ENCODE results near the gene DCP1A. TPM values are rescaled to one million over a fixed set of nuclear protein-coding genes. Genes with fewer than 3 reads are reported as not detected.

Gene DCP1A
- total RNA-seq, 1 experiment from 2014 or later, result 12.7 TPM

- Histone ChIP-seq H3K79me2 (ENCODE audit: low read length) (no peaks in the 10 kb centered on the region), H3K9me3 (ENCODE audit: low read length) (no peaks in the 10 kb centered on the region), H3K36me3 (ENCODE audit: low read depth, low read length) (no peaks in the 10 kb centered on the region), H4K20me1 (ENCODE audit: low read length) (no peaks in the 10 kb centered on the region), H2AFZ (ENCODE audit: low read length) (no peak overlapping the region), H3K9ac (ENCODE audit: low read length) (no peak overlapping the region), H3K9me2 (replicated peaks; ENCODE audit: low read length) (no peaks in the 10 kb centered on the region), H3F3A (ENCODE audit: low read length, unreplicated experiment) (no peaks in the 10 kb centered on the region), H3K4me1 (ENCODE audit: insufficient read depth, low read length) (no peaks in the 10 kb centered on the region), H3K4me2 (ENCODE audit: low read length) (no peak overlapping the region), H3K27ac (ENCODE audit: low read length) (no peak overlapping the region), H3K27me3 (ENCODE audit: low read length) (no peaks in the 10 kb centered on the region), H3K4me3 (ENCODE audit: low read length) (no peak overlapping the region)
- no TSS peak for BruUV-seq (replicated peaks)
- no peak for TF ChIP-seq CTCF (conservative IDR thresholded peaks at IDR 0.05; ENCODE audit: low read depth, low read length)
- TF ChIP-seq EZH2 (IDR thresholded peaks at IDR 0.05; ENCODE audit: low read length, unreplicated experiment), result no peak
- no peak for TF ChIP-seq EZH2phosphoT487 (IDR thresholded peaks at IDR 0.05; ENCODE audit: borderline replicate concordance, low read length)
- ATAC-seq (no peak), DNase-seq (no peak)
- POLR2A ChIA-PET (ENCODE audit: unreplicated experiment), result no interaction called here
- intact Hi-C loops (cut with micrococcal nuclease), result no loop called here
- CTCF ChIA-PET, result no interaction called here
Observed at GRCh38 chr3:53361852-53362251, 14.5 kb upstream of the DCP1A start.

GRCh38 chr3:53357458-53357857, 10.1 kb upstream of the DCP1A start:
- ChIA-PET CTCF (no interaction called here), POLR2A (ENCODE audit: unreplicated experiment) (no interaction called here)
- no peaks in the 10 kb centered on the region for H3K9me3 ChIP-seq (ENCODE audit: low read length)
- H2AFZ ChIP-seq (ENCODE audit: low read length), result no peak overlapping the region
- ATAC-seq (no peak), DNase-seq (no peak)
- H4K20me1 ChIP-seq (ENCODE audit: low read length), result no peaks in the 10 kb centered on the region
- H3F3A ChIP-seq (ENCODE audit: low read length, unreplicated experiment), result no peaks in the 10 kb centered on the region
- no peaks in the 10 kb centered on the region for H3K9me2 ChIP-seq (replicated peaks; ENCODE audit: low read length)
- H3K27me3 ChIP-seq (ENCODE audit: low read length), result no peaks in the 10 kb centered on the region
- no peaks in the 10 kb centered on the region for H3K36me3 ChIP-seq (ENCODE audit: low read depth, low read length)
- no peaks in the 10 kb centered on the region for H3K4me1 ChIP-seq (ENCODE audit: insufficient read depth, low read length)
- H3K9ac ChIP-seq (ENCODE audit: low read length), result no peak overlapping the region
- H3K79me2 ChIP-seq (ENCODE audit: low read length), result no peaks in the 10 kb centered on the region
- TF ChIP-seq EZH2phosphoT487 (IDR thresholded peaks at IDR 0.05; ENCODE audit: borderline replicate concordance, low read length) (no peak), CTCF (conservative IDR thresholded peaks at IDR 0.05; ENCODE audit: low read depth, low read length) (no peak), EZH2 (IDR thresholded peaks at IDR 0.05; ENCODE audit: low read length, unreplicated experiment) (no peak)
- no TSS peak for BruUV-seq (replicated peaks)
- H3K27ac ChIP-seq (ENCODE audit: low read length), result no peak overlapping the region
- intact Hi-C loops (cut with micrococcal nuclease), result no loop called here
- H3K4me3 ChIP-seq (ENCODE audit: low read length), result no peak overlapping the region
- H3K4me2 ChIP-seq (ENCODE audit: low read length), result no peak overlapping the region

- Histone ChIP-seq H3K4me3 (ENCODE audit: low read length) (no peak overlapping the region), H2AFZ (ENCODE audit: low read length) (no peak overlapping the region), H3K36me3 (ENCODE audit: low read depth, low read length) (no peaks in the 10 kb centered on the region), H3K9me3 (ENCODE audit: low read length) (no peaks in the 10 kb centered on the region), H3K27me3 (ENCODE audit: low read length) (no peaks in the 10 kb centered on the region), H3K79me2 (ENCODE audit: low read length) (no peaks in the 10 kb centered on the region), H3K9ac (ENCODE audit: low read length) (no peak overlapping the region), H4K20me1 (ENCODE audit: low read length) (no peaks in the 10 kb centered on the region), H3K4me2 (ENCODE audit: low read length) (no peak overlapping the region), H3F3A (ENCODE audit: low read length, unreplicated experiment) (no peaks in the 10 kb centered on the region), H3K9me2 (replicated peaks; ENCODE audit: low read length) (no peaks in the 10 kb centered on the region), H3K27ac (ENCODE audit: low read length) (no peak overlapping the region), H3K4me1 (ENCODE audit: insufficient read depth, low read length) (peaks cover 4% of the 10 kb centered on the region; the same call in 1 of the 2 replicates)
- no TSS peak for BruUV-seq (replicated peaks)
- ChIA-PET CTCF (no interaction called here), POLR2A (ENCODE audit: unreplicated experiment) (no interaction called here)
- intact Hi-C loops (cut with micrococcal nuclease), result no loop called here
- DNase-seq (peak; percentile 8), ATAC-seq (peak; percentile 30)
- TF ChIP-seq EZH2 (IDR thresholded peaks at IDR 0.05; ENCODE audit: low read length, unreplicated experiment), result no peak
Observed at GRCh38 chr3:53354945-53355498, 7.7 kb upstream of the DCP1A start.

Data from PC-3 (cell line).